HCT116 (cell line): ENCODE results near the gene TSPAN3. TPM values are rescaled to one million over a fixed set of nuclear protein-coding genes. Genes with fewer than 3 reads are reported as not detected.

Experiments
- ATAC-seq: fragments of 200-7000 bp; cut with Tn5 transposase; 2 replicates; pipeline ENCODE4 v1.9.1; 2020; ENCODE audit warnings: mild to moderate bottlenecking, moderate library complexity
- BruUV-seq: library from RNA; stranded (reverse); fragments of 400-500 nt; replicated peaks from 2 replicates; lab custom pipeline; 2021; lab: Mats Ljungman, UMichigan
- CTCF ChIA-PET: fragments of 300-600 bp; sonication (Branson Sonifier 250); formaldehyde crosslinking; loops from one replicate; lab custom pipeline; 2021; ENCODE audit warnings: antibody characterized with exemption; lab: Charles Lee
- POLR2A ChIA-PET: fragments of 300-600, 350-600 bp; sonication (Branson Sonifier 250); formaldehyde crosslinking; loops from one replicate; lab custom pipeline; 2021; ENCODE audit warnings: antibody characterized with exemption; lab: Charles Lee
- RAD21 ChIA-PET, 2 experiments: fragments of 300-600 bp; sonication (Branson Sonifier 250); formaldehyde crosslinking; loops; one replicate each; lab custom pipeline; 2023; ENCODE audit warnings: low total read pairs in 2 of 2; ENCODE audit not compliant: uncharacterized antibody in 2 of 2, unreplicated experiment in 2 of 2, low non-redundant PET in 1 of 2; lab: Charles Lee
- DNase-seq: peaks from one replicate; pipeline ENCODE4 v3.0.0-alpha.2; 2010; ENCODE audit warnings: low read depth, low spot score
- H2AFZ ChIP-seq: fragments of 200-600 bp; shearing (Covaris generic), sonication (generic); 2 replicates; pipeline ENCODE4 v1.6.1; 2017; ENCODE audit warnings: low read depth, mixed run types, mixed read lengths, antibody characterized with exemption, low read length; ENCODE audit not compliant: poor library complexity, severe bottlenecking
- H3K27ac ChIP-seq: 2 replicates; pipeline ENCODE4 v1.5.1; 2012; ENCODE audit warnings: low read depth, low read length
- H3K27me3 ChIP-seq: fragments of 200-600 bp; sonication (generic); 2 replicates; pipeline ENCODE4 v1.6.1; 2016; ENCODE audit warnings: mixed run types, low read length, mixed read lengths; ENCODE audit not compliant: insufficient read depth
- H3K36me3 ChIP-seq, 2 experiments: fragments of 200-500 bp in 1 of 2; fragments of 200-600 bp in 1 of 2; sonication (Bioruptor generic) in 1 of 2; sonication (generic) in 1 of 2; 2 replicates each; pipeline versions ENCODE4 v1.5.1 to v1.6.1; 2014 to 2016; ENCODE audit warnings: low read length in 2 of 2, inconsistent platforms in 1 of 2, mixed read lengths in 1 of 2, mixed run types in 1 of 2; ENCODE audit not compliant: insufficient read depth in 2 of 2, control insufficient read depth in 1 of 2
- H3K4me1 ChIP-seq, 2 experiments: fragments of 200-600 bp in 1 of 2; sonication (generic) in 1 of 2; 2 replicates each; pipeline versions ENCODE4 v1.5.1 to v1.6.1; 2012 to 2017; ENCODE audit warnings: low read length in 2 of 2, inconsistent platforms in 1 of 2, mild to moderate bottlenecking in 1 of 2, mixed read lengths in 1 of 2, mixed run types in 1 of 2, moderate library complexity in 1 of 2; ENCODE audit not compliant: insufficient read depth in 2 of 2, control insufficient read depth in 1 of 2
- H3K4me2 ChIP-seq: fragments of 200-600 bp; sonication (generic); 2 replicates; pipeline ENCODE4 v1.6.1; 2017; ENCODE audit warnings: mixed run types, low read length, mixed read lengths
- H3K4me3 ChIP-seq, 2 experiments: fragments of 200-600 bp in 1 of 2; sonication (generic) in 1 of 2; replicated peaks in 1 of 2; 2 replicates each; pipeline ENCODE4 v1.5.1; 2011 to 2016; ENCODE audit warnings: low read length in 2 of 2, control low read depth in 1 of 2, low read depth in 1 of 2, mild to moderate bottlenecking in 1 of 2, mixed read lengths in 1 of 2, mixed run types in 1 of 2
- H3K79me2 ChIP-seq: fragments of 200-600 bp; sonication (generic); 2 replicates; pipeline ENCODE4 v1.6.1; 2017; ENCODE audit warnings: mild to moderate bottlenecking, mixed run types, low read length, moderate library complexity, mixed read lengths; ENCODE audit not compliant: insufficient read depth
- H3K9ac ChIP-seq: fragments of 200-600 bp; sonication (generic); 2 replicates; pipeline ENCODE4 v1.6.1; 2016; ENCODE audit warnings: low read length, mixed read lengths
- H3K9me2 ChIP-seq: fragments of 200-600 bp; sonication (generic), shearing (Covaris generic); 2 replicates; pipeline ENCODE4 v1.6.1; 2017; ENCODE audit warnings: mixed run types, mild to moderate bottlenecking, moderate library complexity; ENCODE audit not compliant: insufficient read depth
- H3K9me3 ChIP-seq, 2 experiments: fragments of 200-500 bp in 1 of 2; fragments of 200-600 bp in 1 of 2; sonication (Bioruptor generic) in 1 of 2; sonication (generic) in 1 of 2; 2 replicates each; pipeline ENCODE4 v1.6.1; 2014 to 2017; ENCODE audit warnings: low read length in 2 of 2, mixed read lengths in 2 of 2, inconsistent platforms in 1 of 2, low read depth in 1 of 2, mild to moderate bottlenecking in 1 of 2, mixed run types in 1 of 2, moderate library complexity in 1 of 2; ENCODE audit not compliant: control insufficient read depth in 1 of 2, insufficient read depth in 1 of 2
- H4K20me1 ChIP-seq: fragments of 200-600 bp; sonication (generic), shearing (Covaris generic); 2 replicates; pipeline ENCODE4 v1.6.1; 2017; ENCODE audit warnings: mixed run types, mild to moderate bottlenecking, moderate library complexity; ENCODE audit not compliant: insufficient read depth
- CBX3 ChIP-seq: IDR thresholded peaks from 2 replicates; pipeline ENCODE4 v1.6.1; 2012; ENCODE audit warnings: low read depth
- CEBPB ChIP-seq: IDR thresholded peaks from 2 replicates; pipeline ENCODE4 v1.6.1; 2012; ENCODE audit warnings: low read depth
- EGR1 ChIP-seq: IDR thresholded peaks from 2 replicates; pipeline ENCODE4 v1.6.1; 2012; ENCODE audit warnings: low read depth
- ELF1 ChIP-seq: IDR thresholded peaks from 2 replicates; pipeline ENCODE4 v1.6.1; 2012; ENCODE audit warnings: low read depth, borderline replicate concordance
- EZH2phosphoT487 ChIP-seq: fragments of 200-600 bp; IDR thresholded peaks from 2 replicates; pipeline ENCODE4 v1.6.1; 2018; ENCODE audit warnings: antibody characterized with exemption, borderline replicate concordance
- JUND ChIP-seq: IDR thresholded peaks from 2 replicates; pipeline ENCODE4 v1.6.1; 2012
- POLR2AphosphoS5 ChIP-seq: IDR thresholded peaks from 2 replicates; pipeline ENCODE4 v1.6.1; 2011; ENCODE audit warnings: mild to moderate bottlenecking, low read depth, low read length, moderate library complexity
- SP1 ChIP-seq: IDR thresholded peaks from 2 replicates; pipeline ENCODE4 v1.6.1; 2012; ENCODE audit warnings: low read depth
- SRF ChIP-seq: IDR thresholded peaks from 2 replicates; pipeline ENCODE4 v1.6.1; 2012; ENCODE audit warnings: low read depth
- TCF7L2 ChIP-seq: IDR thresholded peaks from 2 replicates; pipeline ENCODE4 v1.7.0; 2011; ENCODE audit warnings: borderline replicate concordance, inconsistent platforms; ENCODE audit not compliant: insufficient read depth, insufficient read length; ENCODE audit errors: extremely low read depth
- intact Hi-C: fragments of 100-400 bp; cut with micrococcal nuclease; formaldehyde crosslinking; loops from 2 replicates; pipeline ENCODE4 v1.10.0; 2022
- total RNA-seq: library from RNA; stranded (reverse); gene quantifications from one replicate; pipeline ENCODE4 v1.2.1, GENCODE V29; 2021; ENCODE audit not compliant: unreplicated experiment
- TF ChIP-seq, protein P1 (sequence below): IDR thresholded peaks from 2 replicates; pipeline ENCODE4 v1.6.1; 2012
- TF ChIP-seq, protein P2 (sequence below): IDR thresholded peaks from 2 replicates; pipeline ENCODE4 v1.6.1; 2012
- TF ChIP-seq, protein P3 (sequence below): IDR thresholded peaks from 2 replicates; pipeline ENCODE4 v1.6.1; 2011; ENCODE audit warnings: mild to moderate bottlenecking, low read length, moderate library complexity; ENCODE audit not compliant: insufficient replicate concordance; ENCODE audit errors: extremely low read depth
- TF ChIP-seq, protein P4 (sequence below): IDR thresholded peaks from 2 replicates; pipeline ENCODE4 v1.6.1; 2012; ENCODE audit warnings: low read depth
- TF ChIP-seq, protein P5 (sequence below), 3 experiments: fragments of 200-600 bp in 1 of 3; sonication (generic) in 1 of 3; IDR thresholded peaks in 2 of 3; conservative IDR thresholded peaks in 1 of 3; 2 replicates each; pipeline ENCODE4 v1.5.1; 2012 to 2017; ENCODE audit warnings: low read depth in 2 of 3, low read length in 2 of 3, antibody characterized with exemption in 1 of 3, borderline replicate concordance in 1 of 3, control low read depth in 1 of 3, mild to moderate bottlenecking in 1 of 3, mixed read lengths in 1 of 3, mixed run types in 1 of 3, moderate library complexity in 1 of 3; ENCODE audit not compliant: insufficient read depth in 1 of 3

TSPAN3 gene
- total RNA-seq, 1 experiment from 2014 or later, result 140 TPM

DNA sequence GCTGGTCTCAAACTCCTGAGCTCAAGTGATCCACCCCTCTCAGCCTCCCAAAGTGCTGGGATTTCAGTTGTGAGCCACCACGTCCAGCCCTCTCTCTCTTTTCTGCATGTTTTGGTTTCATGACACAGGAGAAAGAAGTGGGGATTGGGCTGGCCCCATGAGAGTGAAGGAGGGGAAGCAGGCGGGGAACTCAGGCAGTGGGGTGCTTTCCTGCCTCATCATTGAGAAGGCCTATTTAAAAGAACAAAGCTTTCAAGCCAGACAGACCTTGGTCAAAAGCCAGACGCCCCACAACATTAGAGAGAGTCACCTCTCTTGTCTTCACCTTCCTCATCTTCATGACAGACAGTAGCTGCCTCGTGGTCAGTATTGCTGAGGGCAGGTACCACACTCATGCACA is 60.1 kb downstream of the TSPAN3 start:
- Histone ChIP-seq H2AFZ (no peak overlapping the region), H3K4me3 (no peak overlapping the region), H3K9me3 (no peaks in the 10 kb centered on the region), H3K36me3 (no peaks in the 10 kb centered on the region), H3K27ac (no peak overlapping the region), H3K79me2 (no peaks in the 10 kb centered on the region), H3K27me3 (no peaks in the 10 kb centered on the region), H3K9me2 (no peaks in the 10 kb centered on the region), H4K20me1 (no peaks in the 10 kb centered on the region), H3K4me1 (peaks cover 8 to 15% of the 10 kb centered on the region in 2 experiments), H3K4me2 (no peak overlapping the region), H3K9ac (no peak overlapping the region)
- ChIA-PET RAD21 (no interaction called here), POLR2A (no interaction called here), CTCF (no interaction called here)
- no peak for DNase-seq
- intact Hi-C loops, result no loop called here
- TF ChIP-seq, protein P1, sequence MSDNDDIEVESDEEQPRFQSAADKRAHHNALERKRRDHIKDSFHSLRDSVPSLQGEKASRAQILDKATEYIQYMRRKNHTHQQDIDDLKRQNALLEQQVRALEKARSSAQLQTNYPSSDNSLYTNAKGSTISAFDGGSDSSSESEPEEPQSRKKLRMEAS, result no peak
- TF ChIP-seq SRF (no peak), EGR1 (no peak), ELF1 (no peak), CEBPB (no peak), JUND (no peak), SP1 (no peak), TCF7L2 (no peak), CBX3 (no peak), POLR2AphosphoS5 (no peak), EZH2phosphoT487 (no peak)
- TF ChIP-seq, protein P2, sequence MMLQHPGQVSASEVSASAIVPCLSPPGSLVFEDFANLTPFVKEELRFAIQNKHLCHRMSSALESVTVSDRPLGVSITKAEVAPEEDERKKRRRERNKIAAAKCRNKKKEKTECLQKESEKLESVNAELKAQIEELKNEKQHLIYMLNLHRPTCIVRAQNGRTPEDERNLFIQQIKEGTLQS, result no peak
- TF ChIP-seq, protein P3, sequence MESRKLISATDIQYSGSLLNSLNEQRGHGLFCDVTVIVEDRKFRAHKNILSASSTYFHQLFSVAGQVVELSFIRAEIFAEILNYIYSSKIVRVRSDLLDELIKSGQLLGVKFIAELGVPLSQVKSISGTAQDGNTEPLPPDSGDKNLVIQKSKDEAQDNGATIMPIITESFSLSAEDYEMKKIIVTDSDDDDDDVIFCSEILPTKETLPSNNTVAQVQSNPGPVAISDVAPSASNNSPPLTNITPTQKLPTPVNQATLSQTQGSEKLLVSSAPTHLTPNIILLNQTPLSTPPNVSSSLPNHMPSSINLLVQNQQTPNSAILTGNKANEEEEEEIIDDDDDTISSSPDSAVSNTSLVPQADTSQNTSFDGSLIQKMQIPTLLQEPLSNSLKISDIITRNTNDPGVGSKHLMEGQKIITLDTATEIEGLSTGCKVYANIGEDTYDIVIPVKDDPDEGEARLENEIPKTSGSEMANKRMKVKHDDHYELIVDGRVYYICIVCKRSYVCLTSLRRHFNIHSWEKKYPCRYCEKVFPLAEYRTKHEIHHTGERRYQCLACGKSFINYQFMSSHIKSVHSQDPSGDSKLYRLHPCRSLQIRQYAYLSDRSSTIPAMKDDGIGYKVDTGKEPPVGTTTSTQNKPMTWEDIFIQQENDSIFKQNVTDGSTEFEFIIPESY, result no peak
- TF ChIP-seq, protein P4, sequence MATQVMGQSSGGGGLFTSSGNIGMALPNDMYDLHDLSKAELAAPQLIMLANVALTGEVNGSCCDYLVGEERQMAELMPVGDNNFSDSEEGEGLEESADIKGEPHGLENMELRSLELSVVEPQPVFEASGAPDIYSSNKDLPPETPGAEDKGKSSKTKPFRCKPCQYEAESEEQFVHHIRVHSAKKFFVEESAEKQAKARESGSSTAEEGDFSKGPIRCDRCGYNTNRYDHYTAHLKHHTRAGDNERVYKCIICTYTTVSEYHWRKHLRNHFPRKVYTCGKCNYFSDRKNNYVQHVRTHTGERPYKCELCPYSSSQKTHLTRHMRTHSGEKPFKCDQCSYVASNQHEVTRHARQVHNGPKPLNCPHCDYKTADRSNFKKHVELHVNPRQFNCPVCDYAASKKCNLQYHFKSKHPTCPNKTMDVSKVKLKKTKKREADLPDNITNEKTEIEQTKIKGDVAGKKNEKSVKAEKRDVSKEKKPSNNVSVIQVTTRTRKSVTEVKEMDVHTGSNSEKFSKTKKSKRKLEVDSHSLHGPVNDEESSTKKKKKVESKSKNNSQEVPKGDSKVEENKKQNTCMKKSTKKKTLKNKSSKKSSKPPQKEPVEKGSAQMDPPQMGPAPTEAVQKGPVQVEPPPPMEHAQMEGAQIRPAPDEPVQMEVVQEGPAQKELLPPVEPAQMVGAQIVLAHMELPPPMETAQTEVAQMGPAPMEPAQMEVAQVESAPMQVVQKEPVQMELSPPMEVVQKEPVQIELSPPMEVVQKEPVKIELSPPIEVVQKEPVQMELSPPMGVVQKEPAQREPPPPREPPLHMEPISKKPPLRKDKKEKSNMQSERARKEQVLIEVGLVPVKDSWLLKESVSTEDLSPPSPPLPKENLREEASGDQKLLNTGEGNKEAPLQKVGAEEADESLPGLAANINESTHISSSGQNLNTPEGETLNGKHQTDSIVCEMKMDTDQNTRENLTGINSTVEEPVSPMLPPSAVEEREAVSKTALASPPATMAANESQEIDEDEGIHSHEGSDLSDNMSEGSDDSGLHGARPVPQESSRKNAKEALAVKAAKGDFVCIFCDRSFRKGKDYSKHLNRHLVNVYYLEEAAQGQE, result no peak
- TF ChIP-seq, protein P5, sequence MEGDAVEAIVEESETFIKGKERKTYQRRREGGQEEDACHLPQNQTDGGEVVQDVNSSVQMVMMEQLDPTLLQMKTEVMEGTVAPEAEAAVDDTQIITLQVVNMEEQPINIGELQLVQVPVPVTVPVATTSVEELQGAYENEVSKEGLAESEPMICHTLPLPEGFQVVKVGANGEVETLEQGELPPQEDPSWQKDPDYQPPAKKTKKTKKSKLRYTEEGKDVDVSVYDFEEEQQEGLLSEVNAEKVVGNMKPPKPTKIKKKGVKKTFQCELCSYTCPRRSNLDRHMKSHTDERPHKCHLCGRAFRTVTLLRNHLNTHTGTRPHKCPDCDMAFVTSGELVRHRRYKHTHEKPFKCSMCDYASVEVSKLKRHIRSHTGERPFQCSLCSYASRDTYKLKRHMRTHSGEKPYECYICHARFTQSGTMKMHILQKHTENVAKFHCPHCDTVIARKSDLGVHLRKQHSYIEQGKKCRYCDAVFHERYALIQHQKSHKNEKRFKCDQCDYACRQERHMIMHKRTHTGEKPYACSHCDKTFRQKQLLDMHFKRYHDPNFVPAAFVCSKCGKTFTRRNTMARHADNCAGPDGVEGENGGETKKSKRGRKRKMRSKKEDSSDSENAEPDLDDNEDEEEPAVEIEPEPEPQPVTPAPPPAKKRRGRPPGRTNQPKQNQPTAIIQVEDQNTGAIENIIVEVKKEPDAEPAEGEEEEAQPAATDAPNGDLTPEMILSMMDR (IDR thresholded peaks at IDR 0.05 in 2 of 3, conservative IDR thresholded peaks at IDR 0.05 in 1 of 3; ENCODE audit: borderline replicate concordance in 1 of 3, insufficient read depth in 1 of 3, low read depth in 2 of 3, low read length in 2 of 3), result no peak
- no peak for ATAC-seq
- no TSS peak for BruUV-seq
